Muscle layer of colon (tissue), 2 donors: ENCODE data around the gene GGPS1.

Experiments
- H3K27ac ChIP-seq: one replicate; pipeline ENCODE4 v1.7.0; 2013; ENCODE audit warnings: low read depth, mild to moderate bottlenecking, low read length, moderate library complexity
- H3K27me3 ChIP-seq, 2 donors: one replicate each; pipeline ENCODE4 v1.7.0; 2013; ENCODE audit warnings: low read length in 2 of 2, mild to moderate bottlenecking in 2 of 2; ENCODE audit not compliant: insufficient read depth in 2 of 2, control insufficient read depth in 1 of 2
- H3K36me3 ChIP-seq: one replicate; pipeline ENCODE4 v1.7.0; 2013; ENCODE audit warnings: mild to moderate bottlenecking, low read length; ENCODE audit not compliant: insufficient read depth
- H3K4me1 ChIP-seq: one replicate; pipeline ENCODE4 v1.7.0; 2013; ENCODE audit warnings: mild to moderate bottlenecking, low read length; ENCODE audit not compliant: insufficient read depth
- H3K4me3 ChIP-seq, 2 donors: one replicate each; pipeline ENCODE4 v1.7.0; 2013; ENCODE audit warnings: low read length in 2 of 2, low read depth in 1 of 2, mild to moderate bottlenecking in 1 of 2, moderate library complexity in 1 of 2
- H3K9ac ChIP-seq: one replicate; pipeline ENCODE4 v1.7.0; 2013; ENCODE audit warnings: low read length
- H3K9me3 ChIP-seq: one replicate; pipeline ENCODE4 v1.7.0; 2013; ENCODE audit warnings: mild to moderate bottlenecking, low read length
- donor health status: abdominal sarcoma.
- donor health status: Adenocarcinoma of cecum.

GGPS1 gene

GRCh38 chr1:235291599-235292091 lies 36.7 kb upstream of the GGPS1 start:
- Histone ChIP-seq H3K27me3 (no peaks in the 10 kb centered on the region), H3K9me3 (no peaks in the 10 kb centered on the region), H3K4me1 (peaks cover 12% of the 10 kb centered on the region), H3K9ac (no peak overlapping the region), H3K36me3 (no peaks in the 10 kb centered on the region), H3K4me3 (no peak overlapping the region), H3K27ac (no peak overlapping the region)

- Histone ChIP-seq H3K36me3 (no peaks in the 10 kb centered on the region), H3K27me3 (no peaks in the 10 kb centered on the region), H3K4me3 (no peak overlapping the region), H3K27ac (no peak overlapping the region), H3K9me3 (no peaks in the 10 kb centered on the region), H3K4me1 (peaks cover 9% of the 10 kb centered on the region), H3K9ac (no peak overlapping the region)
Measured at GRCh38 chr1:235292790-235293189, 35.6 kb upstream of the GGPS1 start.

GRCh38 chr1:235293322-235293942 lies 34.9 kb upstream of the GGPS1 start:
- H3K4me1 ChIP-seq, result peaks cover 6% of the 10 kb centered on the region
- no peaks in the 10 kb centered on the region for H3K36me3 ChIP-seq
- no peaks in the 10 kb centered on the region for H3K9me3 ChIP-seq
- no peak overlapping the region for H3K27ac ChIP-seq
- no peak overlapping the region for H3K9ac ChIP-seq
- H3K27me3 ChIP-seq, result no peaks in the 10 kb centered on the region
- H3K4me3 ChIP-seq, result no peak overlapping the region

- Histone ChIP-seq H3K27ac (no peak overlapping the region), H3K9ac (no peak overlapping the region), H3K4me3 (no peak overlapping the region), H3K36me3 (no peaks in the 10 kb centered on the region), H3K9me3 (no peaks in the 10 kb centered on the region), H3K4me1 (peaks cover 10% of the 10 kb centered on the region), H3K27me3 (no peaks in the 10 kb centered on the region)
Measured at GRCh38 chr1:235295902-235296350, 32.4 kb upstream of the GGPS1 start.

- H3K27ac ChIP-seq, result no peak overlapping the region
- no peak overlapping the region for H3K4me3 ChIP-seq
- peaks cover 10% of the 10 kb centered on the region for H3K4me1 ChIP-seq
- no peaks in the 10 kb centered on the region for H3K27me3 ChIP-seq
- no peak overlapping the region for H3K9ac ChIP-seq
- H3K9me3 ChIP-seq, result no peaks in the 10 kb centered on the region
- no peaks in the 10 kb centered on the region for H3K36me3 ChIP-seq
Measured at GRCh38 chr1:235296729-235297128, 31.6 kb upstream of the GGPS1 start.

GRCh38 chr1:235297579-235297978 lies 30.8 kb upstream of the GGPS1 start:
- H3K4me1 ChIP-seq, result peaks cover 13% of the 10 kb centered on the region
- no peaks in the 10 kb centered on the region for H3K36me3 ChIP-seq
- no peaks in the 10 kb centered on the region for H3K27me3 ChIP-seq
- no peaks in the 10 kb centered on the region for H3K9me3 ChIP-seq
- H3K4me3 ChIP-seq, result no peak overlapping the region
- H3K9ac ChIP-seq, result no peak overlapping the region
- no peak overlapping the region for H3K27ac ChIP-seq

- Histone ChIP-seq H3K27ac (no peak overlapping the region), H3K9ac (no peak overlapping the region)
Measured at GRCh38 chr1:235298758-235299157, 29.6 kb upstream of the GGPS1 start.

GRCh38 chr1:235299169-235299858 lies 29.1 kb upstream of the GGPS1 start:
- Histone ChIP-seq H3K27me3 (no peaks in the 10 kb centered on the region), H3K36me3 (no peaks in the 10 kb centered on the region), H3K27ac (no peak overlapping the region), H3K9me3 (no peaks in the 10 kb centered on the region), H3K4me1 (peaks cover 17% of the 10 kb centered on the region), H3K4me3 (no peak overlapping the region), H3K9ac (no peak overlapping the region)

More at GRCh38 chr1:235298758-235299157, 29.6 kb upstream of the GGPS1 start:
- no peaks in the 10 kb centered on the region for H3K27me3 ChIP-seq
- H3K4me3 ChIP-seq, result no peak overlapping the region
- peaks cover 14% of the 10 kb centered on the region for H3K4me1 ChIP-seq
- no peaks in the 10 kb centered on the region for H3K9me3 ChIP-seq
- H3K36me3 ChIP-seq, result no peaks in the 10 kb centered on the region

GRCh38 chr1:235302143-235302542 lies 26.2 kb upstream of the GGPS1 start:
- no peaks in the 10 kb centered on the region for H3K36me3 ChIP-seq
- no peak overlapping the region for H3K4me3 ChIP-seq
- no peak overlapping the region for H3K9ac ChIP-seq
- peaks cover 42% of the 10 kb centered on the region for H3K4me1 ChIP-seq
- no peaks in the 10 kb centered on the region for H3K9me3 ChIP-seq
- no peaks in the 10 kb centered on the region for H3K27me3 ChIP-seq
- no peak overlapping the region for H3K27ac ChIP-seq

GRCh38 chr1:235304549-235305451 lies 23.6 kb upstream of the GGPS1 start:
- H3K27ac ChIP-seq, result no peak overlapping the region
- no peak overlapping the region for H3K9ac ChIP-seq
- no peaks in the 10 kb centered on the region for H3K27me3 ChIP-seq
- H3K4me1 ChIP-seq, result peaks cover 43% of the 10 kb centered on the region
- no peak overlapping the region for H3K4me3 ChIP-seq
- no peaks in the 10 kb centered on the region for H3K36me3 ChIP-seq
- no peaks in the 10 kb centered on the region for H3K9me3 ChIP-seq
